NT2/D1 (cell line): ENCODE measurements around the gene SDCBP2.

Experiments used
- YY1 ChIP-seq: IDR thresholded peaks from 2 replicates; pipeline ENCODE4 v1.6.1; 2011; ENCODE audit not compliant: insufficient read length, insufficient read depth
- ZNF274 ChIP-seq: IDR thresholded peaks from 2 replicates; pipeline ENCODE4 v1.6.1; 2011; ENCODE audit warnings: mild to moderate bottlenecking, low read depth, low read length

DNA sequence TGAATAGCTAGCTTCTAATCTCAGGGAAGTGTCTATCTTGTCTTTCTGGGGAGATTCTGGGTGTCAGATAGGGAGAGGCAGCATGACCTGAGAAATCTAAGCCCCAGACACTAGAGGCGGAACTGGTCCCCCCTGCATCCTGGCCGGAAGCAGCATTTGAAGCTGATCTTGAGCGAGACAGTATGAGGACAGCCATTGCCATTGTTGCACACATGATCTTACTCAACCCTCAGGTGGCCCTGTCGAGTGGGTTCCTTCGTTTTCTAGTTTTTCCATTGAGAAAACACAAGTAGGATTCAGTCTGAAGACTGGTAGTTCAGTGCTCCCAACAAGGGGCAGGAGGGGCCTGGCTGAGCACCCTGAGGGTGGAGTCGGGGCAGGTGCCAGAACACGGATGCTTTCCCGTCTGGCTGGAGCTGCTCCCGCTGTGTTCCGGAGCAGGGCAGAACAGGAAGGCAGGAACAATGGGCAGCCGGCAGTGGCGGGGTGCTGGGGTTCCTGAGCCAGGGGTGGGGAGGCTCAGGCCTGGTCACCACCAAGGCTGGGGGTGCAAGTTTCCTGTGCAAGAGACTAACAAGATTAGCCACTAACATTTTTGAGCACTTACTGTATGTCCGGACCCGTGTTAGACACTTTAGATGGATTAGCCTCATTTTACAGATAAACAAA lies 7.9 kb upstream of the SDCBP2 start:
- TF ChIP-seq YY1 (no peak), ZNF274 (no peak)
